ENCODE results near the gene SDC3.

SDC3 gene

DNA sequence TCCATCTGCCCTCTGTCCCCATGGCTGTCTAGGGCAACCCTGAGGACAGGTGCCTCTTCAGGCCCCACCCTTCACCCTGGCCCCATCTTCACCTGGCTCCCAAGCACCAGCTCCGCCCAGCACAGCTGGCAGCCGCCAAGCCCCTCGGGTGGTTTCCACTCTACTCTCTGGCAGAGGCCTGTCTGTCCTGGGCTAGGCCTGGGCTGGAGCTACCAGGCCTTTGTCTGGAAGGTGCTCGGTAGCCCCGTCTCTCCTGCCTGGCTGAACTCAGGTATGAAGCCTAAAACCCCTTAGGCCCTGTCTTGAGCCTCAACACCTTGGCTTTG lies 17.4 kb downstream of the SDC3 start:
- no peak overlapping the region for H3K4me3 Mint-ChIP-seq
- no peaks in the 10 kb centered on the region for H3K36me3 Mint-ChIP-seq (ENCODE audit: low read depth)
- TF ChIP-seq, protein P1, sequence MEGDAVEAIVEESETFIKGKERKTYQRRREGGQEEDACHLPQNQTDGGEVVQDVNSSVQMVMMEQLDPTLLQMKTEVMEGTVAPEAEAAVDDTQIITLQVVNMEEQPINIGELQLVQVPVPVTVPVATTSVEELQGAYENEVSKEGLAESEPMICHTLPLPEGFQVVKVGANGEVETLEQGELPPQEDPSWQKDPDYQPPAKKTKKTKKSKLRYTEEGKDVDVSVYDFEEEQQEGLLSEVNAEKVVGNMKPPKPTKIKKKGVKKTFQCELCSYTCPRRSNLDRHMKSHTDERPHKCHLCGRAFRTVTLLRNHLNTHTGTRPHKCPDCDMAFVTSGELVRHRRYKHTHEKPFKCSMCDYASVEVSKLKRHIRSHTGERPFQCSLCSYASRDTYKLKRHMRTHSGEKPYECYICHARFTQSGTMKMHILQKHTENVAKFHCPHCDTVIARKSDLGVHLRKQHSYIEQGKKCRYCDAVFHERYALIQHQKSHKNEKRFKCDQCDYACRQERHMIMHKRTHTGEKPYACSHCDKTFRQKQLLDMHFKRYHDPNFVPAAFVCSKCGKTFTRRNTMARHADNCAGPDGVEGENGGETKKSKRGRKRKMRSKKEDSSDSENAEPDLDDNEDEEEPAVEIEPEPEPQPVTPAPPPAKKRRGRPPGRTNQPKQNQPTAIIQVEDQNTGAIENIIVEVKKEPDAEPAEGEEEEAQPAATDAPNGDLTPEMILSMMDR (IDR thresholded peaks at IDR 0.05): no peak
- no peak for DNase-seq
- peaks cover 9% of the 10 kb centered on the region for H3K27me3 Mint-ChIP-seq (ENCODE audit: low read depth, poor library complexity)
- H3K27ac Mint-ChIP-seq: no peak overlapping the region
- peaks cover 64% of the 10 kb centered on the region for H3K4me1 Mint-ChIP-seq
- no peaks in the 10 kb centered on the region for H3K9me3 Mint-ChIP-seq

DNA sequence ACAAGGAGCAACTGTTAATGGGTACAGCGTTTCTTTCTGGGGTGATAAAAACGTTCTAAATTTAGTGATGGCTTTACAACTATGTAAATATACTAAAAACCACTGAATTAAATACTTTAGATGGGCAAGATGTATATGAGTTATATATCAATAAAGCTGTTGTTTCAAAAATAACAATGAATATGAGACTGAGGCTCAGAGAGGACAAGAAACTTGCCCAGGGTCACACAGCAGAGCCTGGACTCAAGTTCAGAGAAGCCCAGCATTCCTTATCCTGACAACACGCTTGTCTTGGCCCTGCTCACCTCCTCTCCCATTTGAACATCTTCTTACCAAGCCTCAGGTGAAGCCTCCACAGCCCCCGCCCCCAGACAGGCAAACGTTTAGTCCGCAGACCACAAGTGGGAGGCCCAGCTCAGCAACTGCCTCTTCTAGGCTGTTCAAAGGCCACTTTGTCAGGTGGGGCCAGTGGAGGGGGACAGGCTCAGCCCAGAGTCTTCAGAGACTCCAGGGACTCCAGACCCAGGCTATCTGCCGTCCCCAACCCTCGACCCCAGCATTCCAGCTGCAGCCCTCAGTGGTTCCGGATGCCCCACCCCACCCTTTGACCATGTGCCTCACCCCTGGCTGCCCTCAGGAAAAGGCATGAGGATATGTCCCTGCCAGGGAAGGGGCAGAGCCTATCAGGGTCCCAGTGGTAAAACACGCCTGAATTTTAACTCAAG lies 17.9 kb downstream of the SDC3 start:
- H3K36me3 Mint-ChIP-seq (ENCODE audit: low read depth): no peaks in the 10 kb centered on the region
- no peaks in the 10 kb centered on the region for H3K9me3 Mint-ChIP-seq
- TF ChIP-seq, protein P1 (IDR thresholded peaks at IDR 0.05): no peak
- DNase-seq: no peak
- H3K27me3 Mint-ChIP-seq (ENCODE audit: low read depth, poor library complexity): peaks cover 12% of the 10 kb centered on the region
- no peak overlapping the region for H3K4me3 Mint-ChIP-seq
- H3K4me1 Mint-ChIP-seq: peaks cover 64% of the 10 kb centered on the region
- H3K27ac Mint-ChIP-seq: no peak overlapping the region

DNA sequence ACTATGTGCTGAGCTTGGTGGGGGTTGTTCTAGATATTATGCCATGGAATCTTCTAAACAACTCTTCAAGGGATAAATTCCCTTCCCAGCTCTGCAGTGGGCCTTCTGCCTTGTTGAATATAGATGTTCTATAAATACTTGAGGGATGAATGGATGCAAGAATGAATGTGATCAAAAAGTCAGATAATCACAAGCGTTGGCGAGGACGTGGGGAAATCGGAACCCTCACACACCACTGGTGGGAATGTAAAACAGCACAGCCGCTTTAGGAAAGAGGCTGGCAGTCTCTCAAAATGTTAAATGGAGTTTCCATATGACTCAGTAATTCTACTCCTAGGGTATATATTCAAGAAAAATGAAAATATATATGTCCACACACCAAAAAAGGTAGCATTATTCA lies 19.0 kb downstream of the SDC3 start:
- DNase-seq: no peak
- no peak overlapping the region for H3K27ac Mint-ChIP-seq
- H3K4me3 Mint-ChIP-seq: no peak overlapping the region
- peaks cover 14% of the 10 kb centered on the region for H3K27me3 Mint-ChIP-seq (ENCODE audit: low read depth, poor library complexity)
- no peaks in the 10 kb centered on the region for H3K9me3 Mint-ChIP-seq
- TF ChIP-seq, protein P1 (IDR thresholded peaks at IDR 0.05): no peak
- H3K4me1 Mint-ChIP-seq: peaks cover 54% of the 10 kb centered on the region
- H3K36me3 Mint-ChIP-seq (ENCODE audit: low read depth): no peaks in the 10 kb centered on the region

DNA sequence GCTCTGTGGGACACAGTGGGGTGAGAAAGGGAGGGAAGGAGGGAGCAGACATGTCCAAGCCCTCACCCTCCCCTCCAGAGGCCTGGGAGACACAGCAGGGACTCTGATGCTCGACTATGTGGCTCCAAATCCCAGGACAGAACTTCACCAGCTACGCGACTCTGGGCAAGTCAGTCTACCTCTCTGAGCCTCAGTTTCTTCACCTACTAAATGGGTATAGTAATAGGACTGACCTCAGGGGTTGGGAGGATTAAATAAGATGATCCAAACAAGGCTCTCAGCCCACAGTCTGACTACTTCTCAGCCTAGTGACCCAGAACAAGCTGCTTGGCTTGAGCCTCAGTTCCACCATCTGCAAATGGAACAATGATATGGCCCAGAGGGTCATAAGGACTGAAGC lies 19.6 kb downstream of the SDC3 start:
- TF ChIP-seq, protein P1 (IDR thresholded peaks at IDR 0.05): no peak
- Mint-ChIP-seq H3K27ac (no peak overlapping the region), H3K4me3 (no peak overlapping the region), H3K9me3 (no peaks in the 10 kb centered on the region), H3K27me3 (ENCODE audit: low read depth, poor library complexity) (peaks cover 14% of the 10 kb centered on the region), H3K4me1 (peaks cover 48% of the 10 kb centered on the region), H3K36me3 (ENCODE audit: low read depth) (no peaks in the 10 kb centered on the region)
- DNase-seq: no peak

DNA sequence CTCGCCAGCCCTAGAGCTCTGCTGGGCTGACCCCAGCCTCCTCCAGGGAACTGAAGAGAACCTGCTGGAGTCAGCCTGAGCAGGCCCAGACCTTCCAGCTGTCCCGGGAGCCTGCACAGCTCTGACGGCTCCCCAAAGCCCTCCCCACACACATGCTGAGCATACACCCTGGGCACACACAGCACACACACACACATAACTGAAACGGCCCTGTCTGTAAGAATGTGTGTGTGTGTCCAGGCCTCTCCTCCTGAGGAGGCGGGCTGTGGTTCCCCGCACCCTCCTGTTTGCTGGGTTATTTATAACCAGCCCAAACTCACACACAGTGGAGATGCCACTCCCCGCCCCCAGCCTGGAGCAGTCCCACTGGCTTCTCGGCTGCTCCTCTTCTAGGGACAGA lies 20.2 kb downstream of the SDC3 start:
- H3K27me3 Mint-ChIP-seq (ENCODE audit: low read depth, poor library complexity): peaks cover 14% of the 10 kb centered on the region
- peaks cover 43% of the 10 kb centered on the region for H3K4me1 Mint-ChIP-seq
- DNase-seq: peak; percentile 37
- H3K27ac Mint-ChIP-seq: peak overlapping the region; percentile 25
- TF ChIP-seq, protein P1 (IDR thresholded peaks at IDR 0.05): no peak
- H3K9me3 Mint-ChIP-seq: no peaks in the 10 kb centered on the region
- no peak overlapping the region for H3K4me3 Mint-ChIP-seq
- H3K36me3 Mint-ChIP-seq (ENCODE audit: low read depth): no peaks in the 10 kb centered on the region

All from nephron progenitor cell (in vitro differentiated cells).